Panc1 (cell line): ENCODE data around the gene MARCHF2.

Experiments used
- POLR2AphosphoS5 ChIP-seq: IDR thresholded peaks from 2 replicates; pipeline ENCODE4 v1.6.1; 2012; ENCODE audit warnings: mild to moderate bottlenecking, low read depth, low read length, moderate library complexity
- SIN3A ChIP-seq: IDR thresholded peaks from 2 replicates; pipeline ENCODE4 v1.6.1; 2012; ENCODE audit warnings: low read depth, mild to moderate bottlenecking, low read length, moderate library complexity, borderline replicate concordance; ENCODE audit not compliant: insufficient read depth
- TCF7L2 ChIP-seq: IDR thresholded peaks from 2 replicates; pipeline ENCODE4 v1.6.1; 2011; ENCODE audit warnings: mild to moderate bottlenecking, low read depth, low read length, inconsistent platforms
- TF ChIP-seq, protein P1 (sequence below): fragments of 450-650 bp; IDR thresholded peaks from 2 replicates; pipeline ENCODE4 v1.5.1; 2017; ENCODE audit warnings: mild to moderate bottlenecking

DNA sequence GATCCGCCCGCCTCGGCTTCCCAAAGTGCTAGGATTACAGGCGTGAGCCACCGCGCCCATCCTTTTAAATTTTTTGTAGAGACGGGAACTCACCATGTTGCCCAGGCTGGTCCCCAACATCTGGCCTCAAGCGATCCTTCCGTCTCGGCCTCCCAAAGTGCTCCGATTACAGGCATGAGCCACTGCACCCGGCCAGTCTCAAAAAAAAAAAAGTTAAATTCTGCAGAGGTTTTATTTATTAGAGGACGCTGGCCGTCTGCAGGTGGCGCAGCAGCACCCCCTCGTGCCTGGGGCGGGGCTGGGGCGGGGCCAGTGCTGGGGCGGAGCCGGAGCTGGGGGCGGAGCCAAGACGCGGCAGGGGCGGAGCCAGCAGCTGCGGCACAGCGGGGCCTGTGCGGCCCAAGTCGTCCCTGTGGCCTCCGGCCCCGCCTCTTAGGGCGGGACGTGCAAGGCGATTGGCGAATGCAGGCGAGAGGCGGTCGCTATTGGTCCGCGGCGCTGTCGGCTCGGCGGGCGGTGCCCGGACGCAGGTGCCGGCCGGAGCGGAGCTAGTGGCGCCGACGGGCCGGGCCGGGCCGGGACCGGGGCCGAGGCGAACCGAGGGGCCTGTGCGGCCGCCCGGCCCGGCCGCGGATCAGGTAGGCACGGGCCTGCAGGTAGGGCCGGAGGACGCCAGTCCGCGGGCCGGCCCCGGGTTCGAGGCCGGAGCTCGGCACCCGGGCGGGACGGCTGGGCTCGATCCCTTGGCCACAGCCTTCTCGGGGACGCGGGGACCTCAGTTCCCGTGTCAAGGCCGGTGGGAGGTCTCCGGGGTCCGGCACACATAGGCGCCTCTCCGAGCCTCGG, at the start of gene MARCHF2:
- TF ChIP-seq, protein P1, sequence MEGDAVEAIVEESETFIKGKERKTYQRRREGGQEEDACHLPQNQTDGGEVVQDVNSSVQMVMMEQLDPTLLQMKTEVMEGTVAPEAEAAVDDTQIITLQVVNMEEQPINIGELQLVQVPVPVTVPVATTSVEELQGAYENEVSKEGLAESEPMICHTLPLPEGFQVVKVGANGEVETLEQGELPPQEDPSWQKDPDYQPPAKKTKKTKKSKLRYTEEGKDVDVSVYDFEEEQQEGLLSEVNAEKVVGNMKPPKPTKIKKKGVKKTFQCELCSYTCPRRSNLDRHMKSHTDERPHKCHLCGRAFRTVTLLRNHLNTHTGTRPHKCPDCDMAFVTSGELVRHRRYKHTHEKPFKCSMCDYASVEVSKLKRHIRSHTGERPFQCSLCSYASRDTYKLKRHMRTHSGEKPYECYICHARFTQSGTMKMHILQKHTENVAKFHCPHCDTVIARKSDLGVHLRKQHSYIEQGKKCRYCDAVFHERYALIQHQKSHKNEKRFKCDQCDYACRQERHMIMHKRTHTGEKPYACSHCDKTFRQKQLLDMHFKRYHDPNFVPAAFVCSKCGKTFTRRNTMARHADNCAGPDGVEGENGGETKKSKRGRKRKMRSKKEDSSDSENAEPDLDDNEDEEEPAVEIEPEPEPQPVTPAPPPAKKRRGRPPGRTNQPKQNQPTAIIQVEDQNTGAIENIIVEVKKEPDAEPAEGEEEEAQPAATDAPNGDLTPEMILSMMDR: peak; percentile 87
- TF ChIP-seq SIN3A (no peak), POLR2AphosphoS5 (no peak), TCF7L2 (no peak)
